ENCODE measurements around the gene PDGFD. TPM values are rescaled to one million over a fixed set of nuclear protein-coding genes. Genes with fewer than 3 reads are reported as not detected.

PDGFD gene
- total RNA-seq, 1 donor from 2014 or later: 8.0 TPM

DNA sequence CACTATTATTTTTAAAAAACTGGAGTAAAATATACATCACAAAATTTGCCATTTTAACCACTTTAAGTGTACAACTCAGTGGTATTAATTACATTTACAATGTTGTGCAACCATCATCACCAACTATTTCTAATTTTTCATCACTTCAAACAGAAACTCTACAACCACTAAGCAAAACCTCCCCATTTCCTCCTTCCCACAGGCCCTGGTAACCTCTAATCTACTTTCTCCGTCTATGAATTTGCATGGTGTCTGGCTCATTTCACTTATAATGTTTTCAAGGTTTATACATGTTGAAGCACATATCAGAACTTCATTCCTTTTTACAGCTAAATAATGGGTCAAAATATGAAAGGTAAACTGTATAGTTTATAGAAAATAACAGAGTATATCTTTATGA is 103.1 kb downstream of the PDGFD start:
- H3K36me3 Mint-ChIP-seq (ENCODE audit: insufficient read depth): no peaks in the 10 kb centered on the region
- DNase-seq (ENCODE audit: low spot score, unreplicated experiment): no peak
- H3K27me3 Mint-ChIP-seq: no peaks in the 10 kb centered on the region
- no peaks in the 10 kb centered on the region for H3K9me3 Mint-ChIP-seq (ENCODE audit: low read depth)
- no peak for TF ChIP-seq CTCF (IDR thresholded peaks at IDR 0.05; ENCODE audit: unreplicated experiment)
- no peak overlapping the region for H3K4me3 Mint-ChIP-seq (ENCODE audit: low read depth)
- H3K27ac Mint-ChIP-seq: no peak overlapping the region
- H3K4me1 Mint-ChIP-seq (ENCODE audit: low read depth): no peaks in the 10 kb centered on the region

- Mint-ChIP-seq H3K9me3 (ENCODE audit: low read depth) (no peaks in the 10 kb centered on the region), H3K27me3 (no peaks in the 10 kb centered on the region), H3K4me3 (ENCODE audit: low read depth) (no peak overlapping the region), H3K4me1 (ENCODE audit: low read depth) (peaks cover 5% of the 10 kb centered on the region), H3K27ac (no peak overlapping the region), H3K36me3 (ENCODE audit: insufficient read depth) (no peaks in the 10 kb centered on the region)
- no peak for DNase-seq (ENCODE audit: low spot score, unreplicated experiment)
- TF ChIP-seq CTCF (IDR thresholded peaks at IDR 0.05; ENCODE audit: unreplicated experiment): no peak
Measured at GRCh38 chr11:104060004-104060794, 103.7 kb downstream of the PDGFD start.

DNA sequence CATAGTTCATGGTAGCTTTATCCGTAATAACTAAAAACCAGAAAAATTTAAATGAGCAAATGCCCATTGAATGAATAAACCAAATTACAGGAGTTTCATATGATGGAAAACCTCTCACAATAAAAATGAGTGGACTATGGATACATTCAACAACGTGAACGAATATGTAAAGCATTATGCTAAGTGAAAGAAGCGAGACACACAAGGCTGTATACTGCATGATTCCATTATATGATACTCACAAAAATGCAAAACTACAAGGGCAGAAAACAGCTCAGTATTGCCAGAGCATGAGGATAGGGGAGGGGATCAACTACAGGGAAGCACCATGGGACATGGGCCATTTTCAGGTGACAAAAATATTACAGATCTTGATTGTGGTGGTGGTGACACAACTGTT is 105.3 kb downstream of the PDGFD start:
- Mint-ChIP-seq H3K4me3 (ENCODE audit: low read depth) (no peak overlapping the region), H3K36me3 (ENCODE audit: insufficient read depth) (no peaks in the 10 kb centered on the region), H3K9me3 (ENCODE audit: low read depth) (no peaks in the 10 kb centered on the region), H3K27me3 (no peaks in the 10 kb centered on the region), H3K4me1 (ENCODE audit: low read depth) (peaks cover 14% of the 10 kb centered on the region), H3K27ac (no peak overlapping the region)
- no peak for TF ChIP-seq CTCF (IDR thresholded peaks at IDR 0.05; ENCODE audit: unreplicated experiment)
- no peak for DNase-seq (ENCODE audit: low spot score, unreplicated experiment)

GRCh38 chr11:104057908-104058307 is 106.0 kb downstream of the PDGFD start:
- no peak for DNase-seq (ENCODE audit: low spot score, unreplicated experiment)
- Mint-ChIP-seq H3K27ac (no peak overlapping the region), H3K4me1 (ENCODE audit: low read depth) (peaks cover 17% of the 10 kb centered on the region), H3K36me3 (ENCODE audit: insufficient read depth) (no peaks in the 10 kb centered on the region), H3K4me3 (ENCODE audit: low read depth) (no peak overlapping the region), H3K9me3 (ENCODE audit: low read depth) (no peaks in the 10 kb centered on the region), H3K27me3 (no peaks in the 10 kb centered on the region)
- TF ChIP-seq CTCF (IDR thresholded peaks at IDR 0.05; ENCODE audit: unreplicated experiment): no peak

DNA sequence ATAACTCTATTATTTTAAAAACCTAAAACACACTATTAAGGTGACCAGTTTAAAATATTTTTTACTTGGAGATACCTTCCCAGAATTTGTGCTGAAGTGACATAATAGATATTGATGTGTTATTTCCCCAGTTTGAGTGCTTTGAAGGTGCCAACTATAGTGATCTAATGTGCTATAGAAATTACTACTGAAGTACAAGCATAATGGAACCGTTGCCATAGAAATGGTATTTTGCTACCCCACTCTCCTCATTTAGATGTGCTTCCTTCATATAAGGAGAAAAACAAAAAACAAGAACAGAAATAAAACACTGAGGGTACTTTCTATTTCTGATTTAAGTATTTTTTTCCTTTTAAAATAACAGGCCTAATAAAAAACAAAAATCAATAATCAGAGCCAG is 108.4 kb downstream of the PDGFD start:
- H3K4me1 Mint-ChIP-seq (ENCODE audit: low read depth): peaks cover 22% of the 10 kb centered on the region
- no peak for DNase-seq (ENCODE audit: low spot score, unreplicated experiment)
- no peaks in the 10 kb centered on the region for H3K27me3 Mint-ChIP-seq
- H3K27ac Mint-ChIP-seq: no peak overlapping the region
- H3K9me3 Mint-ChIP-seq (ENCODE audit: low read depth): no peaks in the 10 kb centered on the region
- H3K36me3 Mint-ChIP-seq (ENCODE audit: insufficient read depth): no peaks in the 10 kb centered on the region
- no peak overlapping the region for H3K4me3 Mint-ChIP-seq (ENCODE audit: low read depth)
- no peak for TF ChIP-seq CTCF (IDR thresholded peaks at IDR 0.05; ENCODE audit: unreplicated experiment)
